LHCN-M2 (cell line): Measurements from ENCODE around the gene SLC25A22. TPM values are rescaled to one million over a fixed set of nuclear protein-coding genes. Genes with fewer than 3 reads are reported as not detected.
A peak's percentile ranks its signal among the peaks of the same experiment; 100 is the strongest.

Experiments
- DNase-seq: peaks from one replicate; pipeline ENCODE4 v3.0.0-alpha.2; 2012; ENCODE audit warnings: low read depth
- total RNA-seq: library from RNA; depleted of rRNA; stranded (reverse); fragments of >200 nt; gene quantifications from 2 replicates; pipeline ENCODE4 v1.2.3, GENCODE V29; 2014

The SLC25A22 gene
- total RNA-seq, 1 experiment from 2014 or later, result 18.5 TPM

DNA sequence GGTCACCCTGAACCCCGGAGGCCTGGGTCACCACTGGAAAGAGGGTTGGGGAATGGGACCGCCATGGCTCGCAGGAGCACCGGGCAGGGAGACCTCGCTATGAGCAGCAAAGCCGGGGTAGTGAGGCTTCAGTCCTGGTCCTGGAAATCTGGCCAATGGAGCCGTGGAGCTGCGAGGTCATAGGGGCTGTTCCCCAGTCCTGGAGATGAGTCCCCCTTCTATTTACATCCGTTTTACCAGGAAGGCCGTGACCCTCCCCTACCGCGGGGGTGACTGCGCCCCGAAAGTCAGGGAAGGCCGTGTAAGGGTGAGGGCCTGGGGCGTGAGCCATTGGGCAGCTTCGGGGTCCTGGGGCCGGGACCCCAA lies 6.5 kb upstream of the SLC25A22 start:
- DNase-seq, result no peak

DNA sequence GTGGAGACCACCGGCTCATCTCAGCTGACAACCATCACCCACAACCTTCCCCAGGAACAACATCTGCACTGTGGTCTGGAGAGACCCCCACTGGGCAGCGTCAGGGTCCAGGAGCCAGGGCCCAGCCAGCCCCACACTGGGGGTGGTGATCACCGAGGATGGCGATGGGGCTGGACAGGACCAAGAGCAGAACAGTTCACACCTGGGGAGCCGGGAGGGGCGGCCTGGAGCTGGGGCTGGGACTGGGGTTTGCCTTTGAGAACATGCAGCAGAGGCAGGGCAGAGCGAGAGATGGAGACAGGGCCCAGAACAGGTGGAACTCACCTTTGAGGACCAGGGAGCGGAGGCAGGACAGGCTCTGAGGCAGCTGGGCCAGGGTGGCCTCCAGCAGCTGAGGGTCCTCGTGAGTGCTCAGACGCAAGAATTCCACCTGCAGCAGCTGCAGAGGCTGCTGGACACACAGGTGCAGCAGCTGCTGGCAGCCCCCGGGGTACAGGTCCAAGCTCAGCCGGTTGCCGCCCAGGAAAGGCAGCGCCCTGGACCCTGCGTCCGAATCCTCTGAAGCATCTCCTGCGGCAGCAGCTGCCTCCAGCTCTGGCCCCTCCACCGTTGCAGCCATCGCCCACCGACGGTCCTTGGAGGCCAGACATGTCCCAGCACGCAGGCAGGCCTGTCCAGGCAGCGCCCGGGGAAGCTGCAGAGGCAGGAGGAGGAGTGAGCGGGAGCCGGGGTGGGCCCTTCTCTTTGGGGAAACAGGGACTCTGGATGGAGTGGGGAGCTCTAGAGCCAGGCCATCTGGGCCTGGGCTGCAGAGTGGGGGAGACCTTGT lies 5.9 kb upstream of the SLC25A22 start:
- DNase-seq, result no peak

DNA sequence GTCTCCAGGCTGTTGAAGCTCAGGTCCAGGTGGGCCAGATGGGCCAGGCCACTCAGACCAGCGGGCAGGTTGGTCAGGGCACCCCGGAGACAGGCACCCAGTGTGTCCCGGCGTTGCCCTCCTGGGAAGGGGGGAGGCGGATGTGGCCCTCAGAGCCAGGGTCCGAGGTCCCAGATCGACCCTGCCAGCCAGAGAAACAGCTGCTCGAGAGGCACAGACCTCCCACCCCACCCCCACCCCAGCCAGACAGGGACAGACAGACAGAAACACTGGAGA lies 5.3 kb upstream of the SLC25A22 start:
- DNase-seq, result no peak

DNA sequence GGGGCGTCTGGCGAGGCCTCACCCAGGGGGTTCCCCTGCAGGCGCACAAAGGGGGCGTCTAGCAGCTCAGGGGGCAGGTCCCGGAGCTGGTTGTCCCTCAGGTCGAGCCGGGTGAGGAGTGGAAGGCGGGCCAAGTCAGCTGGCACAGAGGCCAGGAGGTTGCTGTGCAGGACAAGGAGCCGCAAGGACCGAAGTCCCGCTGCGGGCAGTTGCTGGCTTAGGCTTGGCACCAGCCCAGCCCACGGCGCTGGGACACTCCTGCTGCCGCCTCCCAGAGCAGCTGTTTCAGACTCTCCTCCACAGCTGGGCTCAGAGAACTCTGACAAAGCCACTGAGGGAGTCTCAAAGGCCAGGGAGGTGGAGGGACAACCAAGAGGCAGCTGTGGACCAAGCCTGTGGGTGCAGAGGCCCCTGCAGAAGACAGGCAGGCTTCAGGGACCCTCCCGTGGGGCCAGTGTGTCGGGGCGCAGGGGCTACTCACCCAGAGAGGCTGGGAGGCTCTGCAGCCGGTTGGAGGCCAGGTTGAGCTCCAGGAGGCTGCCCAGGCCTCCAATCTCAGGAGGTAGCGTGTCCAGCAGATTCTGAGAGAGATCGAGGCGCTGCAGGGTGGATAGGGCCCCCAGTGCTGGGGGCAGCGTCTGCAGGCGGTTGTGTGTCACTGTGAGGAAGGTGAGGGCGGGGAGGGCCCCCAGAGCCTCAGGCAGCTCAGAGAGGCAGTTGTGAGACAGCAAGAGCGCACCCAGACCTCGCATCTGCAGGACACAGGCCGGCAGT lies 4.8 kb upstream of the SLC25A22 start:
- no peak for DNase-seq

DNA sequence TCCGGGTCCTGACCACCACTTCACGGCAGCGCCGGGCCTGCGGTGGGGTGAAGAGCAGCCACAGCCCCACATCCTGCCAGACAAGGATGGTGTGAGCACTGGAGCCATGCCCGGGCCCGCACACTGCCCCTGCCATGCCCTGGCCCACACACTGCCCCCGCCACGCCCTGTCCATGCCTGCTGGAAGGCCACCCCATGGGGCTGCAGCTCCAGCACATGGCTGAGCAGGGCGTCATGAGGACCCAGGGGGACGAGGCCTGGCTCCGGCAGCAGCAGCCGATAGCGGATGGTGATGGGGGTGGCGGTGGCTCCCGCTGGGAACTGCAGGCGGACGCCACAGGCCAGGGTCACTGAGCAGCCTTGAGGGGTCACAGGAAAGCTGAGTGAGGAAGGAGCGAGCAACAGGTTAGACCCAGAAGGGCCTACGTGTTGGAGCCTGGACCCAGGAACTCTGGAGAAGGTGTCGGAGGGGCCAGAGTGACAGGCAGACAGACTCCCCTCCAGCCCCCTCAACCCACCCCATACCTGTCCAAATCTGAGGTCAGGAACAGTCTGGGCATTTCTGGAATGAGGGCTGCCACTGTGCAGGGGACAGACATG lies 4.0 kb upstream of the SLC25A22 start:
- DNase-seq, result no peak

DNA sequence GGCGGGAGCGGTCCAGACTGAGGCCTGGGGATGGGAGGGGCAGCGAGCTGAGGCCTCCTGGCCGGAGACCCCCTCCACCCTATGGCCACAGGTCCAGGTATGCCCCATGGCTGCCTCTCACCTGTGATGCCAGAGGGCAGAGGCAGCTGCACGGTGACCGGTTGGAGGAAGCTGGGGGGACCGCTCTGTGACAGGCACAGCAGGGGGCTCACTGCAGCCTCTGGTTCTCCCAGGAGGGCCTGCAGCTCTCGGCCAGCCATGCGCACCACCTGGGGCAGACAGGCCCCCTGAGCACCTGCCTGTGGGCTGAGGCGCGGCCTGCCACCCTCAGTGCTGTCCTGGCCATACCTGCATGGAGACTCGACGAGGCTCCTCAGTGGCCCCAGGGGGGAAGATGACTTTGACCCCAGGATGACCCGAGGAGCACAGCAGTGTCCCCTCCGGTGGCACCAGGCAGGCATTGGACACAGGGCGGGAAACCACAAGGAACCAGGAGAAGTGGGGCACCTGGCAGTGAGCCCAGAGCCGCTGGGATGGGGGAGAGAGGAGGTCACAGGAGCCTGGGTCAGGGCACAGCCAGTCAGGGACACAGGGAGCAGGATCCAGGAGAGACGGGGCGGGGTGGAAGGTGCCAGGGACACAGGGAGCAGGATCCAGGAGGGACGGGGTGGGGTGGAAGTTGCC lies 3.2 kb upstream of the SLC25A22 start:
- no peak for DNase-seq

DNA sequence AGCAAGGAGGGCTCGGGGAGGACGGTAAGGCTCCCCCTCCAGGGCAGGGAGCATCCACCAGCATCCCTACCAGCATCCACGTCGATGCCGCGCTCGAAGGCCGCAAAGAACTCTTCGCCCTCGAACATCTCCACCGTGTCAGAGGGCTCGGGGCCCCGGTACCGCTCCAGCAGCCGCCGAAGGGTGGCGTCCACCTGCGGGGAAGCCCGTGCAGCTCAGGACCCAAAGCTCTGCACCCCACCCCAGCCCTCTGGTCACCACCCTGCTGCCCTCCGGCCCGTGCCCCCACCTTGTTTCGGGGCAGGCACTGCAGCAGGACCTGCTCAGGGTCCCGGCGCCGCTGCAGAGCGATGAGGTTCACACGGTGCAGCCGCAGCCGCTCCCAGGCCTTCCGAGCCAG lies 2.4 kb upstream of the SLC25A22 start:
- DNase-seq, result no peak

DNA sequence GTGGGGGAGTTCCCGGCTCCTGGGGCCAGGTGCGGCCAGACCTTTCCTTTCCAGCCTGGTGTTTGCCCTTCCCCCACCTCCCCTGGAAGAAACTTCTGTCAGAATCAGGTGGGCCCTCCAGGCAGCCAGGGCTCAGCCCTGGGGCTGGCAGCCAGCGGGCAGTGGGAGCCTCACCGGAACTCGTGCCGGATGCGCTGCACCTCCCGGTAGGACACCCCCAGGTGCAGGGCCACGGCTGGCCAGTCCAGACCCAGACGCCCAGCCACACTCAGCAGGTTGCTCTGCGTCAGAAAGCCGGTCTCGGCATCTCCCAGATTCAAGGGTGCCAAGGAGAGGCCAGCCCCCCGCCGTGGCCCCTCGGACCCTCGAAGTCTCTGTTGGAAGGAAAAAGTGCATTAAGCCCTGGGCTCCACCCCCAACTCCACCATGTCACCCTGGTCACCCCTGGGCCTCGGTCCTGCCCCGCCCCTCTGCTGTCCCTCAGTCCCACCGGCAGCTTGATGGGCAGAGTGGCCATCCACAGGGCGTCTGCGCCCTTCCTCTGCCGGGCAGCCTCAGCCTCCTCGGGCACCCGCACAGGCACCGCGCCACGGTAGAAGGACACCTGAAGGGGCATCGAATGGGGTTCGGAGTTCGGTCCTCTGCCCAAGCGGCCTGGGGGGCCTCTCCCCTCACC lies 1.7 kb upstream of the SLC25A22 start:
- no peak for DNase-seq

DNA sequence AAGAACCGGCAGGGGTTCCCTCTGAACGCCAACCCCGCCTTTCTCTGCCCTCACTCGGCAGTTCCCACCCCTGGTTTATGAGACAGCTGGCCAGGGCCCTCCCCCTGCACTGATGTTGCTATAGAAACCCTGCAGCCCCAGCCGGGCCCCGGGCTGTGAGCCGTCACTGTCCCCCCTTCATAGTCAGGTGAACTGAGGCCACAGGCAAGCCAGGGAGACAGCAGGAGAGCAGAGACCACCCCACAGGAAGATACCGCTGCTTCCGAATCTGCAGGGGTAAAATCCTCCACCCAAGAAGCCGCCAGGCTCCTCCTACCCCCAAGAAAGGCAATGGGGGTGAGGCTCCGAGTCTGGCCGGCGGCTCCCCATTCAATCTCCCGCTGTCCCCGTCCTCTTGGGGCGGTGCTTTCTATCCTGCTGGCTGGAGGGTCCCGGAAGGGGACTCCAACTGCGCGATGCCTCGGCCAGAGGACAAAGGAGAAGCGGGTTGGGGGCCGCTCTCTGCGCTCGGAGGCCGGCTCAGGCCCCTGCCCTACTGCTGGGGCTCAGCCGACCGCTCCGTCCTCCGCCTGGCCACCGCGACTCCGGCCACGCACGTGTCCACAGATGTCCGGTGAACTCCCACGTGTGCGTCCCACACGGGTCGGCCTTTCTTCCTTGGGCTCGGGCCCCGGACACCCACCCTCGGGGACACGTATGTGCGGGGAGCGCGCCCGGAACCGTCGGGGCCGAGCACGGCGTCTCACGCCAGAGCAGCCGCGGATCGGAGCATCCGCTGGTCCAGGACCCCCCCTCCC lies 587 bp downstream of the SLC25A22 start:
- DNase-seq, result peak; percentile 83

DNA sequence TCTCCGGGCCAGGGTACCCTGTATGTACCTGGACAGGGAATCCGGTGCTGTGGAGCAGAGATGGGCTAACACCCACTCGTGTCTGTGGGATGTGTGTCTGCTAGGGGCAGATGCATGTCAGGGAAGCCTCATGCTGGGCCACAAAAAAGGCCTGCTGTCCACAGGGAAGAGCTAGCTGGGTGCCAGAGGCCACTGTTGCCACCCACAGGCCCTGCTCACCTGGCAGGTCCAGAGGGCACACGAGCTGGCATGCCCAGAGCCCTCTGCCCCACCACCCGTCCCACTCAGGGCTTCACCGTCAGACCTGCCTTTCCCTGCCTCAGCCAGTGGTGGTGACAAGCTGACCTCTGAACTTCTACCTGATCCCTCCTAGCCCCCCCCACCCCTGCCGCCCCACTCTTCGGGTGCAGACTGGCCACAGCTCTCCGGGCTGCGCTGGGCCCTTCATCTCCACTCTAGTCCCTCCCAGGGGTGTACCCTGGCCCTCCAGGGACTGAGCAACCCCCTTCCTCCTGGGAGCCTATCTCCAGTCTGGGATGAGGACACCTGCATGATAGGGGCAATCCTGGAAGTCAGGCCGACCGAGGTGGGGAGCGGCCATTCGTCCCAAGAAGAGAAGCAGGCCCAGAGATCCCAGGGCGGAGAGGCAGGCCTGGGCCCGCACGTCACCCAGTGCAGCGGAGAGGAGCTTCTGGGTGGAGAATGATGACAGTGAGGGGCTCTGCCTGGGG lies 1.4 kb downstream of the SLC25A22 start:
- DNase-seq, result no peak

DNA sequence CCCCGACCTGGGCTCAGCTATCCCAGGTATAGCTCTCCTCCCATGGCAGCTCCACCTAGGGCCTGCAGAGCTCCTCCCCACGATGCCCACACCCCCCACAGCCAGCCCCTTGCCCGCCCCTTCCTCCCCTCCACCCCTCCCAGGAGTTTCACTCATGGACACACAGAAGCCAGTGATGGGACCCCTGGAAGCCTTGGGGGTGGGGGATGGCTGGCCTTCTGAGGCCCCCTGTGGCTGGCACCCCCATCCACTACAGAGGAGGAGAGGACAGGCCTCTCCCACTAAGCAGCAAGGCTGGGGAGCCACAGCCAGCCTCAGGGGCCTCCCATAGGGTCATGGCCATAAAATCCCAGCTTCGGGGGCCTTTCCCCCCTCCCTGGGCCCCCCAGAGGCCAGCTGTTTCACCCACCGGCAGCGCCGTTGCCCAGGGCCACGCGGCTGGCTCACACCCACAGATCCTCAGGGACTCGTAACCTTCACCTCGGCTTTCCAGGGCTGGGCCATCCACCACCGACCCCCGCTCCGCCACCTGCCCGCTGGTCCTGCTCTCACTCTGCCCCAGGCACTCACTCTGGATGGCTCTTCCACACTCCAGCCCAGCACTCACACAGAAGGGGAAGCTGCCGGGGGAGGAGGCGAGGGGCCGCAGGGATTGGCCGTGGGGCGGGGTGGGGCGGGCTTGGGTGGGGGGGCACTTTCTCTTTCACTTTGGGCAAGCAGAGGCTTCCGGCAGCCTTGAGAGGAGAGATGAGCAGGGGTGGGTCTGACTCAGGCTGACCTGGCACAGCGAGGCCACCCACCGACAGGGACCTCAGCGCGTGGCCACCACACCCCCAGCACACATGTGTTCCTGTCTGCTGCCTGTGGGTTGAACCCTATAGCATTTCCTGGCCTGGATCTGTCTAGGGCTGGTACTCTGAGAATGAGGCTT lies 2.2 kb downstream of the SLC25A22 start:
- peak; percentile 88 for DNase-seq

DNA sequence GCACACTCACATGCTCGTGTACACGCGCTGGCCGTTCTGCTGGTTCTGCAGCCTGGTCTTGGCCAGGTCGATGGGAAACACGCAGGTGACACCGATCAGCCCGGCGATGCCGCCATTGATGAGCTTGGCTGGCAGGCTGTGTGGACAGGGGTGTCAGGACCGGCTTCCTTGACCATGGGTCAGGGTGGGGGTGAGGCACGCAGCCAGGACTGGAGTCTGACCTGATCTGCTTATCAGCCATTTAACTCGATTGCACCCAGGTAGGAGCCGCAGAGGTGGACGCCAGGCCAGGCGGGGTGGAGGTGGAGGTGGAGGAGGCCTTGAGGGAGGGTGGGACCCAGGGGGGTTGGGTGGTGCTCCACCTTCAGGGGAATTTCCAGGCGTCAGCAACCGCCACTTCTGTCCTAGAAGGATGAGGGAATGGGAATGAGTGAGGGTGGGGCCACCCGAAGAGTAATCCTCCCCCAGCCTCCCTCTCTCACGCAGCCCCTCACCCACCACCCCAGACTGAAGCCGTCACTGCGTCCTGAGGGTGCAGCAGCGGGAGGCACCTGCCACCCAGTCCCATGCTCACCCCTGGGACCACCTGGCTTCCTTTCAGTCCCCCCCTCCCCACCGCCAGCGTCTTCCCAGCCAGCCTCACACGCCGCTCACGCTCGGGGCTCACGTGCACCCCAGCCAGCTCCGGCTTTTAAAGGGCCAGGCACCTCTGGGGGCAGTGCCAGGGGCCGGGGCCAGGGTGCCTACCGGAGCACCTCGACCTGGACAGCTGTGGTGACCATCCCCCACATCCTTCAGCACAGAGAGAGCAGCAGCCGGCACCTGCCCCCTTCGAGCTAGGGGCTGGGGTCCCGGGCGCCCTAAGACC lies 3.1 kb downstream of the SLC25A22 start:
- no peak for DNase-seq

DNA sequence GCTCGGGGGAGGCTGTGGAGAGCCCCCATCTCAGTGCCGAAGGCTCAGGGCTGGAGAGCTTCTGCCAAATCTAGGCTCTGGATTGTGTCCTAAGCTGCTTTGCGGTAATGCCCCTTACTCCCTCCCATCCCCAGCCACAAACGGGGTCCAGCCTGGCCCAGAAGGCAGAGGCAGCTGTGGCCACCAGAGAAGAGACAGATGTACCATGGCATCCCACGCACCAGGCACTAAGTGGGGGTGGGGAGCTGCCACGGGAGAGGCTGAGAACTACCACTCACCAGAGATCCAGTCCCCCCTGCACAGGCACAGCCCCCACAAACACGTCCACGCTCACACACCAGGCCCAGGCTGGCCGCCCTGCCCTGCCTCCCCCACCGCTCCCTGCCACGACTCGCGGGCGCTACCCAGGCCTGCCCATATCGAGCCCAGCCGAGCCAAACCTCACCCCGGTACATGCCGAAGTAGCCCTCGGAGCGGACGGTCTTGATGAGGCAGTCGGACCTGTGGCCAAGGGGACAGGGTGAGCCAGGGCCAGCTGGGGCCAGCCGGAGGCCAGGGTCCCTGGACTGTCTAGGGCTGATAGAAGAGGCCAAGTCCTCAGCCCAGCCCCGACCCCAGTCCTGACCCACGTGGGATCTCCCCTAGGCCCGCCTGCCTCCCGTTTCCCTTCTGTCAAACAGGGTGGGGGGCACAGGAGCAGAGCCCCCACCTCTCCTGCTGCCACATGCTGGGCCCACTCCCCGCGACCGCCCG lies 3.9 kb downstream of the SLC25A22 start:
- DNase-seq, result no peak

DNA sequence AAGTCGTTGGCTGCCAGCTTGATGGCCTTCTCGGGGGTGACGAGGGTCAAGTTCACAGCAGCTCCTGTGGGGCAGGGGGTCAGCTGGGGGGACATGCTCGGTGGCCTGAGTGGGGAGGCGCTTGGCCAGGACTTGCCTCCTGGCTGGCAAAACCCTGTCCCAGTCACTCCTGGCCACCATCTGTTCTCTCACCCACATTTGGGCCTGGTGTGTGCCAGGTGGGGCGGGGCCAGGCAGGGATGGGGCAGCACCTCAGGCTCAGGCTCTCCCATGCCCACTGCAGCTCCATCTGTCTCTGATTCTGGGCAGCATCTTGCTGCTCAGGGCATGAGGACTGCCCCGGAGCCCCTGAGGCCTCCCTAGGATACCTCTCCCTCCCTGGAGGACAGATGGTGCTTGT lies 4.5 kb downstream of the SLC25A22 start:
- DNase-seq, result no peak

DNA sequence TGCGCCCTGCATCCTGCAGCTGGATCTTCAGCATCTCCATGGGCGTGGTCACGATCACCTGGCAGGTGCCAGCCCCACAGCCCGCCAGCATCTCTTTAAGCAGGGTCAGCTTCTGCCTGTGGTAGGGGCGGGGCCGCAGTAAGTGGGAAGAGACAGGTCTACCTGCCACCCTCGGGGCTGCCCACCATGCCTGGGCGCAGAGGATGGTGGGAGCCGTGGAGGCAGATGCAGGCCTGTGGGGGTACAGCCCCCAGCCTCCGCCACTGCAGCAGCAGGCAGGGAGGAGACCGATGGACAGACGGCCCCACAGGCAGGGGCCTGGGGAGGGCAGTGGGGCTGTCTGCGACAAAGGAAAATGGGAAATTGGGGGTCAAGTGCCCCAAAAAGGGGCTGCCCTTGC lies 5.2 kb downstream of the SLC25A22 start:
- no peak for DNase-seq

DNA sequence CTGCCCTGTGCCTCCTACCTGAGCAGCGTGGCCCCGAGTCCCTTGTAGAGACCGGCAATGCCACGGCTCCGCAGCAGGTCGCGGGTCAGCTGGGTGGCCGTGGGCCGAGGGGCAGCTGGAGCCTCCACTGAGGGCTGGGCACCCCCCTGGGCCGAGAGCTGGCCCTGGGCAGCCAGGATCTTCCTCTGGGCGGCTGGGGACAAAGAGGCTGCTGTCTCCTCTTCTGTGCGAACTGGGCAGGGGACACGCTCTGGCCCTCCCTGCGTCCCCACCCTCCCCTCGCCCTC lies 5.6 kb downstream of the SLC25A22 start:
- no peak for DNase-seq

DNA sequence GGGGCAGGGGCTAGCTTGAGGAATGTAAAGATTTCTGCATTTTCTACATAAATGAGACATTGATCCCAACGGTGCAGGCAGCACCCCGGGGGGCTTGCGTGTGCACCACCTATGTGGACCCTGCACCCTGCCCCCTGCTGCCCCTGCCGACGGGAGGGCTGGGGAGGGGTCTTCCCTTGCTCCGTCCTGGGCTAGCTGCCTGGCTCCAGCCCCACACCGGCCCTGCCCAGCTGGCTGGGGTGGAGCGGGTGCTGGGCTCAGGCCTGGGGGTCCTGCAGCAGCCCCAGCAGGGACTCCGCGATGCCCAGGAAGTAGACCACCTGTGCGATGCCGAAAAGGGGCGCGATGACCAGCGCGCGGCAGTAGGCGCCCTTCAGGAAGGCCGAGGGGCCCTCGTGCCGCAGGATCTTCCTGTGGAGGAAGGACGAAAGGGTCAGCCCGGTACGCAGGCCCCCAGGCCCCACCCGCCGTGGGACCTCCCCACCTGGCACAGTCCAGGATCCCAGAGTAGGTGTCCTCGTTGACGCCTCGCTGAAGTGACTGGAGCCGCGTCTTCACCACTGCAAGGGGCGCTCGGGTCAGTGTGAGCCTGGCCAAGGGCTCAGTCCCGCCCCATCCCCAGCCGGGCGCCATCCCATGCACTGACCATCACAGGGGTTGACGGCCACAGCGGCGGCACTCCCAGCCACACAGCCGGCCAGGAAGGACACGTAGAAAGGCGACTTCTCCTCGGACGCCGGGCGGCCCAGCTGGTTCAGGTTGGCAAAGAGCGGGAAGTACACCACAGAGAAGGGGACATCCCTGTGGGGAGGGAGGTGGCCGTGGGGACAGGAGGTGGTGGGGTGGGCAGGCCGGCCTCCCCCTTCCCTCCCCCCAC lies 6.2 kb downstream of the SLC25A22 start:
- no peak for DNase-seq
